ENCODE measurements around the gene MCCC1. TPM values are rescaled to one million over a fixed set of nuclear protein-coding genes. Genes with fewer than 3 reads are reported as not detected.

Gene MCCC1
- total and polyA plus RNA-seq, 2 of the 13 experiments (the other 11 are each of a cell fraction or from before 2014, with no cell fraction given), result 11.7 to 30.1 TPM

DNA sequence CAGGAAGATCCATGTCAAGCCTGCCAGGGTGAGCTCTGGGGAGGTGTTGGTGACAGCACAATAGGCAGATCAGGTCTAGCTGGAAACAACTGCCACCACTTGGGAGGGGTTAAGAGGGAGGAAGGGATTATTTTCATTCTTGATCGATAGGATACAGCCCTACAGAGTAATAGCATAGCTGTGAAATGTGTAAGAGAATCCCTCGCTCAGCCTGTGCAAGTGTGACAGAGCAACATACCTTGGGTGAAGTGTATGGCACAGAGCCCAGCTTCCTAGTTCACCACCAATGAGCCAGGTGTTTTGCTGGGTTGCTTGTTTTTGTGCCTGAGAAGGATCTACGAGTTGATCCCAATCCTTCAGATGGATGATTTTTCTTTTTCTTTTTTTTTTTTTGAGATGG is 109.7 kb downstream of the MCCC1 start:
- POLR2A ChIA-PET, result no interaction called here
- no peak for FAIRE-seq
- Histone ChIP-seq H3K4me3 (replicated peaks in 1 of 3; ENCODE audit: insufficient read depth in 1 of 3, low read depth in 2 of 3, low read length in 3 of 3) (no peak overlapping the region), H3K9me3 (ENCODE audit: low read length) (no peaks in the 10 kb centered on the region), H3K36me3 (replicated peaks in 1 of 2; ENCODE audit: control insufficient read depth in 1 of 2, insufficient read depth in 2 of 2, low read length in 2 of 2) (no peaks in the 10 kb centered on the region), H3K4me1 (ENCODE audit: insufficient read depth, low read length) (no peaks in the 10 kb centered on the region), H3K27me3 (ENCODE audit: control insufficient read depth in 1 of 2, insufficient read depth in 2 of 2, low read length in 2 of 2) (no peaks in the 10 kb centered on the region; a peak in 1 of 5 replicates), H3K4me2 (ENCODE audit: low read depth, low read length) (no peak overlapping the region), H4K20me1 (ENCODE audit: insufficient read depth, low read length) (no peaks in the 10 kb centered on the region), H3K9ac (ENCODE audit: insufficient read depth, low read depth, low read length) (no peak overlapping the region), H3K27ac (ENCODE audit: extremely low read length, insufficient read depth, low read length) (no peak overlapping the region), H2AFZ (ENCODE audit: low read length) (no peak overlapping the region), H3K79me2 (ENCODE audit: insufficient read depth, low read length) (no peaks in the 10 kb centered on the region)
- no TSS peak for BruUV-seq (replicated peaks)
- in situ Hi-C loops (cut with HindIII; ENCODE audit: extremely low pct_ligation_motif_present, low pct_unique_long_range_greater_than_20kb), result no loop called here
- CTCF ChIA-PET (ENCODE audit: low intra/inter-chr PET ratio, low total read pairs), result no interaction called here
- intact Hi-C loops (cut with micrococcal nuclease; ENCODE audit: unreplicated experiment), result no loop called here
- no peak; the same call in 2 of the 3 replicates for ATAC-seq
- DNase-seq (ENCODE audit: low spot score), result no peak
- 68% methylated on average over 3 of the region's 3 CpGs for WGBS (ENCODE audit: low lambda C conversion rate)
- no peak for TF ChIP-seq ZNF207 (IDR thresholded peaks at IDR 0.05; ENCODE audit: borderline replicate concordance)
- TF ChIP-seq TEAD2 (CRISPR knock-in tag; IDR thresholded peaks at IDR 0.05), result no peak
- TF ChIP-seq RAD21 (CRISPR knock-in tag; IDR thresholded peaks at IDR 0.05), result no peak
- no peak for TF ChIP-seq SIN3A (IDR thresholded peaks at IDR 0.05; ENCODE audit: borderline replicate concordance, low read depth, low read length)
- TF ChIP-seq NONO (IDR thresholded peaks at IDR 0.05), result no peak
- no peak for TF ChIP-seq NONO (CRISPR knock-in tag; conservative IDR thresholded peaks at IDR 0.05)
- TF ChIP-seq, protein P1, sequence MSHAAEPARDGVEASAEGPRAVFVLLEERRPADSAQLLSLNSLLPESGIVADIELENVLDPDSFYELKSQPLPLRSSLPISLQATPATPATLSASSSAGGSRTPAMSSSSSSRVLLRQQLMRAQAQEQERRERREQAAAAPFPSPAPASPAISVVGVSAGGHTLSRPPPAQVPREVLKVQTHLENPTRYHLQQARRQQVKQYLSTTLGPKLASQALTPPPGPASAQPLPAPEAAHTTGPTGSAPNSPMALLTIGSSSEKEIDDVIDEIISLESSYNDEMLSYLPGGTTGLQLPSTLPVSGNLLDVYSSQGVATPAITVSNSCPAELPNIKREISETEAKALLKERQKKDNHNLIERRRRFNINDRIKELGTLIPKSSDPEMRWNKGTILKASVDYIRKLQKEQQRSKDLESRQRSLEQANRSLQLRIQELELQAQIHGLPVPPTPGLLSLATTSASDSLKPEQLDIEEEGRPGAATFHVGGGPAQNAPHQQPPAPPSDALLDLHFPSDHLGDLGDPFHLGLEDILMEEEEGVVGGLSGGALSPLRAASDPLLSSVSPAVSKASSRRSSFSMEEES (CRISPR knock-in tag; IDR thresholded peaks at IDR 0.05), result no peak

GRCh38 chr3:182986021-182986420 is 113.3 kb downstream of the MCCC1 start:
- no peak for DNase-seq (ENCODE audit: low spot score)
- intact Hi-C loops (cut with micrococcal nuclease; ENCODE audit: unreplicated experiment) (no loop called here), in situ Hi-C loops (cut with HindIII; ENCODE audit: extremely low pct_ligation_motif_present, low pct_unique_long_range_greater_than_20kb) (no loop called here)
- Histone ChIP-seq H3K27me3 (ENCODE audit: control insufficient read depth in 1 of 2, insufficient read depth in 2 of 2, low read length in 2 of 2) (no peaks in the 10 kb centered on the region; a peak in 1 of 5 replicates), H3K4me3 (replicated peaks in 1 of 3; ENCODE audit: insufficient read depth in 1 of 3, low read depth in 2 of 3, low read length in 3 of 3) (no peak overlapping the region), H3K79me2 (ENCODE audit: insufficient read depth, low read length) (no peaks in the 10 kb centered on the region), H3K9me3 (ENCODE audit: low read length) (no peaks in the 10 kb centered on the region), H3K36me3 (replicated peaks in 1 of 2; ENCODE audit: control insufficient read depth in 1 of 2, insufficient read depth in 2 of 2, low read length in 2 of 2) (no peaks in the 10 kb centered on the region), H3K4me1 (ENCODE audit: insufficient read depth, low read length) (peaks cover 15% of the 10 kb centered on the region), H2AFZ (ENCODE audit: low read length) (no peak overlapping the region), H3K4me2 (ENCODE audit: low read depth, low read length) (no peak overlapping the region), H3K9ac (ENCODE audit: insufficient read depth, low read depth, low read length) (no peak overlapping the region), H4K20me1 (ENCODE audit: insufficient read depth, low read length) (no peaks in the 10 kb centered on the region), H3K27ac (ENCODE audit: extremely low read length, insufficient read depth, low read length) (no peak overlapping the region)
- 71% methylated on average over 6 of the region's 6 CpGs for WGBS (ENCODE audit: low lambda C conversion rate)
- no peak for FAIRE-seq
- ChIA-PET CTCF (ENCODE audit: low intra/inter-chr PET ratio, low total read pairs) (no interaction called here), POLR2A (no interaction called here)
- BruUV-seq (replicated peaks), result no TSS peak
- ATAC-seq, result no peak
- TF ChIP-seq GPBP1L1 (CRISPR knock-in tag; IDR thresholded peaks at IDR 0.05) (no peak), REL (CRISPR knock-in tag; conservative IDR thresholded peaks at IDR 0.05) (no peak), ZNF800 (CRISPR knock-in tag; IDR thresholded peaks at IDR 0.05) (no peak), SRY (CRISPR knock-in tag; IDR thresholded peaks at IDR 0.05) (no peak), ZSCAN9 (CRISPR knock-in tag; IDR thresholded peaks at IDR 0.05; ENCODE audit: borderline replicate concordance) (no peak), MXI1 (IDR thresholded peaks at IDR 0.05; ENCODE audit: borderline replicate concordance, low read depth, low read length) (no peak), U2AF2 (IDR thresholded peaks at IDR 0.05; ENCODE audit: low read depth, low read length) (no peak), ZNF552 (CRISPR knock-in tag; IDR thresholded peaks at IDR 0.05; ENCODE audit: borderline replicate concordance) (no peak), KDM1A (CRISPR knock-in tag; IDR thresholded peaks at IDR 0.05) (no peak), ZNF556 (CRISPR knock-in tag; IDR thresholded peaks at IDR 0.05; ENCODE audit: borderline replicate concordance) (no peak)

All from HepG2 (cell line).